HG03575 (cell line): ENCODE data around the gene CSRP1.
"Not testable (repeated sequence)": the region's sequence is repeated elsewhere in the genome, so short reads cannot be mapped to it uniquely, and the experiment has no call there.

Experiments used
- ATAC-seq: cut with Tn5 transposase; IDR thresholded peaks from one replicate; pipeline ENCODE4 v1.9.1; 2021; ENCODE audit not compliant: unreplicated experiment, insufficient number of reproducible peaks, low FRiP score; ENCODE audit errors: extremely low read depth

The CSRP1 gene

DNA sequence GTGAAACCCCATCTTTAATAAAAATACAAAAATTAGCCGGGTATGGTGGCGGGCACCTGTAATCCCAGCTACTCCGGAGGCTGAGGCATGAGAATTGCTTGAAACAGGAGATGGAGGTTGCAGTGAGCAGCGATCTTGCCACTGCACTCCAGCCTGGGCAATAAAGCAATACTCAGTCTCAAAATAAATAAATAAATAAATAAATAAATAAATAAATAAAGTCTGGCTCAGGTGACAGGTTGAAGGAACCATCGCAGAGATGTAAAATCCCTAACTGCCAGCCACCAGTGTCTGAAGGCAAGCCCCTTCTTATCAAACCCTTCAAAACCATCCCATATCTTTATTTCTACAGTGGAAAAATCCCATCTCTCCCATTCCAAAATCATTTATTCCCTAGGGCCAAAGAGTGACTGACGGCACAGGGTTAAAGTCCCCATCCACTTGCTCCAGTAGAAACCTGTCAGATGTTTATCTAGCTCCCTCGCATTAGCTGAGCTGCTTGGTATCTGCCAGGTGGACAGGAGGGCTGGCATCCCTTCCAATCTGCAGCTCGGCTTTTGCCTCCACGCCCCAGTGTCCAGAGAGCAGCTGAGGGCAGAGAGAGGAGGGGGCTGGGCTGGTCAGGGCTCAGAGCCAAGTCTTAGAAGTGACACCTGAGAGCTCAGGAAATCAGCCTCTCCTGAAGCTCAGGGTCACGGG, 5.0 kb downstream of the CSRP1 start:
- ATAC-seq = no peak

DNA sequence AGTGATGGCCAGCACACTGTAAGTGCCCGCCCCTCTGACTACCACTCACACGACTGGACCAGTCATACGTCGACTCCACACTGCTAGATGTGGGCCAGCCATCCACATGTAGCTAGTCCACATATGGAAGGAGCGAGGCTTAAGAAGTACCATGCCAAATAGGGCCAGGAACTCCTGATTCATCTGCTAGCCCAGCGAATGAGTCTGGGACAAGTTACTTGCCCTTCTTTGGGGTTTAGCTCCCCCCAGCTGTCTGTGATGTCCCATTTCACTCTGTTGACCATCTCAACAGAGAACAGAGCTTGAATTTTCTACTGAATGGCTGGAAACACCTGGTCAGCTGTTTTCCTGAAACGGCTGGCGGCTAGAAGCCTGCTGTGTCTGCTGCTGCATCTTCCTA, 5.8 kb downstream of the CSRP1 start:
- no peak for ATAC-seq

DNA sequence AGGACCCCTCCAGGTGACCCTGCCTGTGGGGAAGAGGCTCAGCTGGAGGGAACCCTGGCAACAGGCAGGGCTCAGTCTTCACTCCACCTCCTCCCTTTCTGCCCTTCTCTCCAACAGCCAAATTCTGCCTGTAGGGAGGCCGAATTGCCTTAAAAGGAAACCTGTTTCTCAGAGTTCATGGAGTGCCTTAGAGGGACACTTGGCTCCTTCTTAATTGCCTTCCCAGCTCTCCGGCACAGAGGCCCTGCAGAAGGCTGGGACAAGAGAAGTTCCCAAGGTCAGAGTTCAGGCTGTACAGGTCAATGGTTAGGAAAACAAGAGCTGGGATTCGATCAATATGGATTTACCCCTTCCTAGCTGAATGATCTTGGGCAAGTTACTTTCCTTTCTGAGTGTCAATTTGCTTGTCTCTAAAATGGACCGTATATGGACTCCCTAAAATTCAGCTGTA, 6.2 kb downstream of the CSRP1 start:
- ATAC-seq = no peak

DNA sequence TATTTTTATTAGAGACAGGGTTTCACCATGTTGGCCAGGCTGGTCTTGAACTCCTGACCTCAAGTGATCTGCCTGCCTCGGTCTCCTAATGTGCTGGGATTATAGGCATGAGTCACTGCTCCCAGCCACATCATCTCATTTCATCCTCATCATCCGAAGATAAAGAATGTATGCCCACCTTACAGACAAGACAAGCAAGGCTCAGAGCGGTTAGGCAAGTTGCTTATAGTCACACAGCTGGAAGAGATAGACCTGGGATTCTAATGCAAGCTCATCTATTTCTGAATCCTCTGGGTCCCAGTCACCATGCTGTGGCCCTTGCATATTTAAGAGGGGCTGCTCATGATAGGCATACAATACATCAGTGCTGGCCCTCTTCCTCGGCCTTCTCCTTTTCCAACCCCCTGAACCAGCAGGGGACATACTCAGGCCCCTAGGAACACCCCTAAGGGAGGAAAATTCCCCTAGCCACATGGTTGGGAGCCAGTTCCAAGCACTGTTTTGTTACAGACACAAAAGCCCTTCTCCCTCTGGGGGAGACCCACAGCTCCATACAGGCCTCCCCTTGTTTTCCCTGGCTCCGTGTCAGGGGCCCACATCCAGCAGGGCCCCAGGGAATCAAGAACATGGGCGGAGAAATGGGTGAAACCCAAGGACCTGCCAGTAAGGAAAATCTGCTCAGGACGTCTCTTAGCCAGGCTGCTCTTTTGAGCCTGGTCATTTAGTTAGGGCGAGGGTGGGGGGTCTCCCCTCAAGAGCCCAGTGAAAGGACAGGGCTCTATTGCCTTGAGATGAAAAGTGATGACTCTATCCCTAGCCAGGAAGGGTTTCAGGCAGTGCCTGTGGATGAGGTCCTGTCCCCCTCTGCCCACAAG, 6.9 kb downstream of the CSRP1 start:
- no peak for ATAC-seq

DNA sequence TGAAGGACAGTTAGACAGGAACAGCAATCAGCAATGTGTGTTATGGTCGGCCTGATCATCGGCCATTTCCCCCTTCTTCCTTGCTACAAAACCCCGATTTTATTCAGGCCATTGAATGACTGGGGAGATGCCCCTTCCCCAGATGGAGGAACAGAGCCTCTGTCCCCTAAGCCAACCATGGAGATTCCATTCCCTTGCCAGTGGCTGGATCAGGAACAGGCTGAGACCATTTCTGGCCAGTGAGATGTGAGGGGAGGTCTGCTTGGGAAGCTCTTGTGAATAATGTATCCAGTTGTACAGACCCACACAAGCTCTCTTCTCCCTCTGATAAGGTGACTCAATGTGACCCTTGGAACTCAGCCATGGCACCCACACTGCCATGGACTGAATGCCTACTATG, 7.7 kb downstream of the CSRP1 start:
- ATAC-seq = no peak

DNA sequence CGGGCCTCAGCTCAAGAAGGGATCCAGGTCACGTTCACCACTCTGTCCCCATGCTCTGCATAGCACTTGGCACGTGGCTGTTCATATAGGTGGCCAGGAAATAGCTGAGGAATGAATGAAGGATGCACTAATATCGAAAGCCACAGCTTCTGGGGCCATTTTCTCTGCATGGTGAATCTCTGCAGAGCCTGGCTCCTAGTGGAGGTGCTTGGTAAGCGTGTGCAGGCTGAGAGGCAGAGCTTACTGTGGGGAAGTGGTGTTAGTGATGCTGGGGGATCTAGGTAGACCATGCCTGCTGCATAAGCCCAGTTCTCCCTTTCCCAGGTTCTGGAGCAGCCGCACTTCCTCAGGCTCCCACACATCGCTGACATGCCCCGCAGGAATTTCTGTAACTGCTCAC, 8.3 kb downstream of the CSRP1 start:
- no peak for ATAC-seq

DNA sequence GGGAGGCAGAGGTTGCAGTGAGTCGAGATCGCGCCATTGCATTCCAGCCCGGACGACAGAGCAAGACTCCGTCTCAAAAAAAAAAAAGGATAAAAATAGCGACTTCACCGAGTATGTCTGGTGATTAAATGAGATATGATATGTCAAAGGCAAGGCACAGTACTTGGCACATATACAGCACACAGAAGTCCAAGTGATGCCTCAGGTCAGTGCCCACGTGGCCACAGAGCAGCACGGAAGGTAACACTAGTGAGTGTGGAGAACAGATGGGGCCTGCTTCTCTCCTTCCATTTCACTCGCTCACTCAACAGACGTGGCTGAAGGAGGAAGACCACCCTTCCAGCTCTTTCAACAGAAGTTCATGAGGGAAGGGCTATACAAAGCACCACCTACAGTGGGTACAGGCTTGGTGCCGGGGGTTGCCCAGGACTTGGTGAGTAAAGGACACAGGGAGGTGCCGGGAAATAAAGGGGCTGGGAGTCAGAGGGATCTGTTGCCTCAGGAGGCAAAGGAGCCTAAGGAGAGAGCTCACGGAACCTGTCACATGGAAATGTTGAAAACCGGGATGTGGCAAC, 8.9 kb downstream of the CSRP1 start:
- ATAC-seq = no peak

DNA sequence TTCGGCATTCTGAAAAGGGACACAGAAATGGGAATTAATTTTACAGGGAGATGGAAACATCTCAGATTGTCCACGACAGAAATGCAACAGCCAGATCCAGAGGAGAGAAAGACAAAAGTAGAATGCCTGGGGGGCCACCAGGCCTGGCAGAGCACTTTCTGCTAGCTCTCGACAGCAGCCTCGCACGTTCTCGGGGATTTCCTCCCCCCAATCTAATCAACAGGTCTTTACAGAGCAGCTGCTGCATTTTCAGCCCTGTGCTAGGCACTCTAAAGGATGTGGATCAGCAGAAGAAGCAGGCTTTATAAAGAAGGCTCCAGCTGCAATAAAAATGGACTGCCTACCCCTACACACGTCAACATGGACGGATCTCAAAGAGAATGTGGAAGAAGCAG, 10.6 kb downstream of the CSRP1 start:
- ATAC-seq = no peak

DNA sequence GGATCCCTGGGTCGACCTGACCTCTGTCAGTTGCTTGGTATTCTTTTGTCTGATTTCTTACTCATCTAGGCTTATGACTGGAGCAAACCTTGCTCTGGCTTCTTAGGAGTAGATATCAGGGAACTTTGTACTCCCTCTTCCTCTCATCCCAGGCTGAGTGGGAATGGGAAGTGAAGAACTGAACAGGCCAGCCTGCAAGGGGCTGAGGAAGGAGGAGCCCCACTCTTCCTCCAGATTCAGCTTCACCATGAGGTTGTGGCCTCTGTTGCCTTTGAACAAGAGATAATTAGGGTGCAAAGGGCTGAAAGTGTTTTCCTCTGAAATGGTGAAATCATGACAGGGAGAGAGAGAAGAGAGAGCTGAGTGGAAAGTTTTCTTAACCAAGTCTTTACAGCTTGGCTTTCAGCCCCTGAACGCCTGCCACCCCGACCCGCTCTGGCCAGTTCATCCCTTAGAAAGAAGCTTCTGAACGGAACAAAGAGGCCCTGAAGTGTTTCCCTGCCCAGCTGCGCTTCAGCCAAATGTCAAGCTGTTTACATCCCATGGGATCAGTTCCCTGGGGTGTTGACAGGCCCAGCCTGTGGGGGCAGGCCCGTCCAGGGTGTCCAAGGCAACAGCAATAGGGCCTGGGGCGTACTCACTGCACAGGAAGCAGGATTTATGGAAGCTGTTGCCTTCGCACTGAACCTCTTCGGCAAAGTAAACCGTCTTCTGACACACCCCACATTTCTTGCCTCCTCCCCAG, 11.2 kb downstream of the CSRP1 start:
- ATAC-seq = no peak

DNA sequence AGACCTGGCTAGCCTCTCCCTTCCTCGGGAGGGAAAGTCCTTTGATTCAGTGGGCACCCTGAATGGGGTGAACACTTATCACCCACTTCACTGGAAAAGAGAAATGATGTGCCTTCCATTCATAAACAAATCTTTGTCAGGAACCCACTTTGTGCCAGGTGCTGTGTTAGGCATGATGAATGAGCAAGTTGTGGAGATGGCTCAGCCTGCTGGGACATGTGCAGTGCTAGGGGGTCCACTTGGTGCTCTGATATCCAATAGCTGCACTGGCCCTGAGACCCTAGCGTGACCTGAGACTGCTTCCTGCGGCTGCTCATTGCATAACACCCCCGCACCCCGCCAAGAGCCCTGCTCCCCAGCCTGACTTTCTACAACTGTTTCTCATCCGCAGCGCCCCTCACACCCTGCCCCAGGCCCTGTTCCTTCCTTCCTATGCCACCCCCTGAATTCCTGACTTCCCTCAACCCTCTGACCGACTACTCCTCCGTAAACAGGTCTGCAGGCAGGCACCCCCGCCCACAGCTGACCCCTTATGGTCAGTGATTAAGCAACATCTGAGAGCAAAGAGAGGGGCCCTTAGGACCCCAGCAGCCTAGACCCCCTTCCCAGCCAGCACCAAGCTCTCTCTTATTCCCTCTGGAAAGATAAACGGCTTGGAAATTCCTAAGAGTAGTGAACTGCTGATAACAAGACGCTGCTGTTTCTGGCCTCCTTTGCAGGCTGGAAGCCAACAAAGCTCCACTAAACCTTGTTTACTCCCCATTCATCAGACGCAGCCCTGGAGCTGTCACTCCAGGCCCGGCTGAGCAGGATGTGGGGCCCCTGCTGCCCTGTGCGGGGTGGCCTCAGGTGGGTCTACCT, 12.9 kb downstream of the CSRP1 start:
- ATAC-seq = no peak

DNA sequence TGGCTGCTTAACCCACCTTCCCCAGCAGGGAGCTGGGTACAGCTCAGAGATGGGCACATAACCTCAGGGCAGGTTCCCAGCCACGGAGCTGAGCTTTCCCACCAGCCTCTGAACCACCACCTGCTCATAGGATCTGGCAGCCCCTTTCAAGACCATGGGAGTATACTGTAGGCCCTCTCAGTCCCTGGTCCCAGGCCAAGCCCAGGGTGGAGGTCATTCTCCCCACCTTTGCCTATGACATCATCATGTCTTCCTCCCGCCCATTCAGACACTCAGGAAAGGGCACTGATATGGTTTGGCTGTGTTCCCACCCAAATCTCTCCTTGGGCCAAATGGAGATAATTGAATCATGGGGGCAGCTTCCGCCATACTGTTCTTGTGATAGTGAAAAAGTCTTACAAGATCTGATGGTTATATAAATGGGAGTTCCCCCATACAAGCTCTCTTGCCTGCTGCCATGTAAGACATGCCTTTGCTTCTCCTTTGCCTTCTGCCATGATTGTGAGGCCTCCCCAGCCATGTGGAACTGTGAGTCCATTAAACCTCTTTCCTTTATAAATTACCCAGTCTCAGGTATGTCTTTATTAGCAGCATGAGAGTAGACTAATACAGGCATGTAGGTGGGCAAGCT, 13.8 kb downstream of the CSRP1 start:
- ATAC-seq = not testable (repeated sequence)

DNA sequence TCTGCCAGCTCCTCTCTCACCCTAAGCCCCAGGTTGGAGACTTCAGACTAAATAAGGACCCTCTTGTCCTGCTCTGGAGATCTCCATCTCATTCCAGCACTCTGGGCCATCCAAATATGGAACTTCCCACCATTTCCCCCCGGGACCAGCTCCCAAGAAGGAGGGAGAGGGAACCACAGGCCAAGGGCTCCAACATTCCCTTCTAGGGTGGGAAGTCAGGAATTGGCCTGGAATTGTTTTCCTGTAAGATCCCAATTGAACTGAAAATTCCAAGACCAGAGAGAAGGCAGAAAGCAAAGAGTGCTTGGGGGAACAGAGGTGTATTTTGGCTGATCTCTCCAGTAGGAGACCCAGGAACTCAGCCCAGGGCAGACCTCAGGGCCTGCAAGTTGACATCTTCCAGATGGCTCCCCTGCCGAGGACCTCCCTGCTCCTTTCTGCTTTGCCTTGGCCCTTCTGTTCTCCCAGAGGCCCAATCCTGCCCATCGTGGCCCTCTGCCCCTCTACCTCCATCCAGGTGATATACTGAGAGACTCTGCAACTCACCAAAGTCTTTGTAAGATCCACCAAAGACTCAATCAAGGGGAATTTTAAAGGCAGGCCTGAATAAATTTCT, 14.9 kb downstream of the CSRP1 start:
- ATAC-seq = no peak

DNA sequence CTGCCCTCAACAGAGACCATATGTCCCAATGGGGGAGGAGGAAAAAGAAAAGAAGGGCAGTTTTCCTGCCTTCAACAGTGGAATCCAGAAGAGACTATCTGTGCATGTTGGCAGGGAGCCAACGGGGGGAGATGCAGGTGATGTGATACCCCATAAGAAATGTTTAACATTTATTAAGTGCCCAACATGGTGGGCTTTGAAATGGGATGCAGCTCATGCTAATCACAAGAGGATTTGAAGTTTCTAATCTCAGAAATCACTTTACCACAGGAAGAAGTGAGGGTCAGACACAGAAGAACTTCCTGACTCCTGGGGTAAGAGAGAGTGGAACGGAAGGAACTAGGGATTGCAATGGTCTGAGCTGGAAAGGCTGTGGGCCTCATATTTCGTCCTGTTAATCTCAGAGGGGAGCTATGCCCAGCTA, 16.2 kb downstream of the CSRP1 start:
- no peak for ATAC-seq

DNA sequence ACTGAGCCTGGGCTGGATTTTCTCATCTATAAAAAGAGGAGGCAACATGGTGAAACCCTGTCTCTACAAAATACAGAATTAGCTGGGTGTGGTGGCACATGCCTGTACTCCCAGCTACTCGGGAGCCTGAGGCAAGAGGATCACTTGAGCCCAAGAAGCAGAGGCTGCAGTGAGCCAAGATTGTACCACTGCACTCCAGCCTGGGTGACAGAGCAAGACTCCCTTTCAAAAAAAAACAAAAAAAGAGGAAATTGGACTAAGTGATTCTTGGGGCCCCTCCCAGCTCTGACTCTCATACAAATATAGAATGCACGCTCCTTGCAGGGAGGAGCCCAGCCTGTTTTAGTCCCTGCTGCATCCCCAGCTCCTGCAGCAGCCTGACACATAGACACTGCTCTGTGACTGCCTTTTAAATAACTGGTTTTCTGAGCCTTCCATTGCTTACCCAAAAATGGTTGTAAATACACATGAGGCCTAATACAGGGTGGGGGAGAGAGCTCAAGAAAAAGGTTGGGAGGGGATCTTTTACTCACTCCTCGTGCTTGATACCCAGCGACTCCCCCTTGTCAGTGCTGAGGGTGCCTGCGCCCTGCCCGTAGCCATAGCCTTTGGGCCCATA, 17.2 kb downstream of the CSRP1 start:
- ATAC-seq = no peak

DNA sequence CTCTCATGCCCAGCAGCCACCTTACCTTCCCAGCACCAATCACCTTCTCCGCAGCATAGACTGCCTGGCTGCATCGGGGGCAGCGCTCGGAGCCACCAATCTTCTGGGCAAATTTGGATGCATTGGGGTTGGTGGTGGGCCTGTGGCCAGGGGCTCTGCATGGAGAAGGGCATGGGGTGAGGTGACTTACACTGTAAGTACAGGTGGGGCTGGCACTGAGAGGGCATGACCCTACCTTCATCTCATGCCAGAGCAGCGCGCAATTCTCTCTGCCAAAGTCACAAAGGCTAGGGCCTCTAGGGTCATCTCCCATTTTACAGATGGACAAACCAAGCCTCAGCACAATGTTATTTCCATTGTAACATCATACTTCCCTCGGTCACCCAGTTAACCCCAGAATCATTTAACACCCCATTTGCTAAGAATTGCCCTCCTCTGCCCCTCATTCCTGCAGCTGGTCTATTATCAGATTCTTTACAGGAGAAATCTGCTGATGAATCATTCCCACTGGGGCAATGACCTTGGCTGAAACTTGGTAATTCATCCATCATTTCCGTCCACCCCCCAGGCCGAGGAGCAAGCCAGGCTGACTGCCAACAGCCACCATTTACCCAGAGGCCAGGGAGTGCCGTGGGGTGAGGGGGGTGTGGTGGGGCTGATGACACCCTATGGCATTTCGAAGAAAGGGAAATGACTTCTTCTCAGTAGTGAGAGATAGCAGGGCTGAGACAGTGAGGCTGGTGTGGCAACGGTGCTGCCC, 17.9 kb downstream of the CSRP1 start:
- no peak for ATAC-seq

DNA sequence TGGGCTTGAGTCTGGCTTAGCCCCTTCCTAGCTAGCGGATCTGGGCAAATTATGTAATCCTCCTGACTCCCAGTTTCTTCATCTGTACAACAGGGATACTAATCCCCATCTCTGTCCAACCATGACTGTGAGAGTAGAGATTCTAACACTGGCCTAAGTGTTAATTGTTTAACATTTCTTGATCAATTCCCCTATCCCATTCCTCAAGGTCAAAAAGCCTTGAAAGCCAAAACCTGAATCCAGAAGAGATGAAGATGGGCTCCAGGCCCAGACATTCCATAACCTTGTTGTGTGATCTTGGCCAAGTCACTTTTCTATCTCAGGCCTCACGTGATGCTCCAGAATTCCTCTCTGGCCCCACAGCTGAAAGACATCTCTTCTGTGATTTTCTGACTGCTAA, 19.2 kb downstream of the CSRP1 start:
- ATAC-seq = no peak

DNA sequence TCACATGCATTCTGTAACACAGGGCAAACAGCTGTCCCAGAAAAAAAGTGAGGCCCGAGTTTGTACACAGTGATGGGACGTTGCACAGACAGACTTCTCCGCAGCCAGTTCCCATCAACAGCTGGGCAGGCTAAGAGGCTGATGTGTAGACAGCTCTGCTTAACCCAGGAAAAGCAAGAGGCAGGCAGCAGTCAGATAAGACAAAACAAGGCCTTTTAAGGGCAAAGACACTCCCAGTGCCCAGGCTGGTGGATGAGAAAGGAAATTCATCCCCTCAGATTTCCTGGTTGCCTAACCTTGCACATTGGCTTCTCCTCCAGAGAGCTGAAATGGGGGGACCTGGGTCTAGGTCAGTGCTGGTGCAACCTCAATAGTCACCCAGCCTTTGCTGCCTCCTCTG, 20.7 kb downstream of the CSRP1 start:
- no peak for ATAC-seq
